Transverse colon (tissue), 4 donors: ENCODE results near the gene SACM1L. TPM values are rescaled to one million over a fixed set of nuclear protein-coding genes. Genes with fewer than 3 reads are reported as not detected.

ENCODE experiments used
- DNase-seq: peaks from one replicate; pipeline ENCODE4 v3.0.0-alpha.2; 2019
- H3K27ac ChIP-seq, 4 donors: fragments of 200-600 bp; sonication (generic); 2 replicates each; pipeline ENCODE4 v1.5.1; 2016 to 2018; ENCODE audit warnings: inconsistent platforms in 4 of 4
- H3K27me3 ChIP-seq: fragments of 200-600 bp; sonication (generic); 2 replicates; pipeline ENCODE4 v1.5.1; 2017; ENCODE audit warnings: inconsistent platforms
- H3K36me3 ChIP-seq, 4 donors: fragments of 200-600 bp; sonication (generic); 2 replicates each; pipeline ENCODE4 v1.5.1; 2017 to 2019; ENCODE audit warnings: inconsistent platforms in 4 of 4
- H3K4me1 ChIP-seq, 4 donors: fragments of 200-600 bp; sonication (generic); 2 replicates each; pipeline ENCODE4 v1.5.1; 2017 to 2020; ENCODE audit warnings: inconsistent platforms in 4 of 4
- H3K4me3 ChIP-seq, 4 donors: fragments of 200-600 bp; sonication (generic); 1 replicate in 1 of 4; 2 replicates in 3 of 4; pipeline versions ENCODE4 v1.5.1 to v1.6.1; 2017 to 2019; ENCODE audit warnings: inconsistent platforms in 4 of 4
- H3K9me3 ChIP-seq, 2 donors: fragments of 200-600 bp; sonication (generic); 2 replicates each; pipeline ENCODE4 v1.5.1; 2017 to 2019; ENCODE audit warnings: inconsistent platforms in 2 of 2
- CTCF ChIP-seq, 5 experiments: fragments of 200-600 bp in 3 of 5; fragments of 450-650 bp in 2 of 5; sonication (generic) in 3 of 5; IDR thresholded peaks; 1 replicate in 2 of 5; 2 replicates in 3 of 5; pipeline ENCODE4 v1.5.1; 2016 to 2017; ENCODE audit warnings: antibody characterized with exemption in 5 of 5, inconsistent platforms in 3 of 5, mild to moderate bottlenecking in 2 of 5, moderate library complexity in 1 of 5
- EP300 ChIP-seq: sonication (generic); formaldehyde crosslinking; IDR thresholded peaks from one replicate; pipeline ENCODE4 v1.6.1; 2017; ENCODE audit warnings: antibody characterized with exemption, low read depth
- POLR2A ChIP-seq: fragments of 450-650 bp; IDR thresholded peaks from one replicate; pipeline ENCODE4 v1.6.1; 2016; ENCODE audit warnings: antibody characterized with exemption, mild to moderate bottlenecking, moderate library complexity
- POLR2AphosphoS5 ChIP-seq, 3 donors: sonication (generic); formaldehyde crosslinking; IDR thresholded peaks; one replicate each; pipeline ENCODE4 v1.6.1; 2016; ENCODE audit warnings: antibody characterized with exemption in 3 of 3
- WGBS, 2 donors: methylation state at CpG; one replicate each; pipeline ENCODE4 v1.1.5; 2018; ENCODE audit warnings: low coverage in 1 of 2; 5-methylcytosine and 5-hydroxymethylcytosine counted together
- in situ Hi-C, 4 donors: fragments of 200-750 bp; cut with MboI; loops; one replicate each; pipeline versions ENCODE4 v1.15.0 to v1.15.1; 2017; ENCODE audit warnings: low sequenced_read_pairs in 3 of 4, low pct_ligation_motif_present in 1 of 4, low pct_unique_long_range_greater_than_20kb in 1 of 4
- intact Hi-C: fragments of 100-400 bp; cut with DNase I; formaldehyde crosslinking; loops from one replicate; pipeline ENCODE4 v1.15.1; 2023; ENCODE audit warnings: low total_unique reads
- total RNA-seq, 4 donors: library from RNA; depleted of rRNA; stranded (reverse); fragments of >200 nt; gene quantifications; one replicate each; pipeline ENCODE4 v1.1.0, GENCODE V29; 2016

Gene SACM1L
- total RNA-seq, 4 donors from 2014 or later, result 8.6 to 71.9 (median 53.8) TPM

- DNase-seq, result no peak
- WGBS, 2 donors, result 91% methylated on average over 2 of the region's 2 CpGs; no CpG with 5 or more reads in 1 of the 2 donors
- no peaks in the 10 kb centered on the region for H3K9me3 ChIP-seq
- H3K36me3 ChIP-seq, result peaks cover 0 to 88% (median 34%) of the 10 kb centered on the region in 4 donors
- no peak overlapping the region for H3K27ac ChIP-seq
- in situ Hi-C loops, result no loop called here
- H3K27me3 ChIP-seq, result no peaks in the 10 kb centered on the region
- H3K4me1 ChIP-seq, result peaks cover 0 to 3% (median 0%) of the 10 kb centered on the region in 4 donors
- intact Hi-C loops, result no loop called here
- TF ChIP-seq CTCF (IDR thresholded peaks at IDR 0.05) (no peak), POLR2A (no peak), EP300 (no peak), POLR2AphosphoS5 (IDR thresholded peaks at IDR 0.05) (no peak)
- H3K4me3 ChIP-seq, result no peak overlapping the region
Measured at GRCh38 chr3:45737234-45737633, 48.0 kb downstream of the SACM1L start.

- no peak for DNase-seq
- in situ Hi-C loops, result no loop called here
- 91 to 100% methylated on average over 1 to 2 of the region's 2 CpGs for WGBS, 2 donors
- H3K27me3 ChIP-seq, result no peaks in the 10 kb centered on the region
- no peak overlapping the region for H3K27ac ChIP-seq
- peaks cover 0 to 75% (median 37%) of the 10 kb centered on the region in 4 donors for H3K36me3 ChIP-seq
- TF ChIP-seq POLR2AphosphoS5 (IDR thresholded peaks at IDR 0.05) (no peak), EP300 (no peak), CTCF (IDR thresholded peaks at IDR 0.05) (no peak), POLR2A (no peak)
- peaks cover 0 to 3% (median 0%) of the 10 kb centered on the region in 4 donors for H3K4me1 ChIP-seq
- no peak overlapping the region for H3K4me3 ChIP-seq
- no peaks in the 10 kb centered on the region for H3K9me3 ChIP-seq
- intact Hi-C loops, result no loop called here
Measured at GRCh38 chr3:45739991-45740390, 50.8 kb downstream of the SACM1L start.

- no peaks in the 10 kb centered on the region for H3K27me3 ChIP-seq
- intact Hi-C loops (no loop called here), in situ Hi-C loops (no loop called here)
- no peak overlapping the region for H3K4me3 ChIP-seq
- no peaks in the 10 kb centered on the region for H3K9me3 ChIP-seq
- TF ChIP-seq POLR2AphosphoS5 (IDR thresholded peaks at IDR 0.05), result no peak
- TF ChIP-seq POLR2A, result no peak
- TF ChIP-seq CTCF (IDR thresholded peaks at IDR 0.05), result no peak
- no peak for TF ChIP-seq EP300
- peaks cover 0 to 68% (median 32%) of the 10 kb centered on the region in 4 donors for H3K36me3 ChIP-seq
- peaks cover 0 to 3% (median 0%) of the 10 kb centered on the region in 4 donors for H3K4me1 ChIP-seq
- H3K27ac ChIP-seq, result no peak overlapping the region
- DNase-seq, result no peak
Measured at GRCh38 chr3:45741247-45741646, 52.1 kb downstream of the SACM1L start.

- Histone ChIP-seq H3K27me3 (no peaks in the 10 kb centered on the region), H3K4me1 (peaks cover 0 to 3% (median 0%) of the 10 kb centered on the region in 4 donors), H3K36me3 (peaks cover 0 to 67% (median 31%) of the 10 kb centered on the region in 4 donors), H3K27ac (no peak overlapping the region), H3K9me3 (no peaks in the 10 kb centered on the region), H3K4me3 (no peak overlapping the region)
- intact Hi-C loops (no loop called here), in situ Hi-C loops (no loop called here)
- DNase-seq, result no peak
- no peak for TF ChIP-seq POLR2A
- TF ChIP-seq EP300, result no peak
- no peak for TF ChIP-seq POLR2AphosphoS5 (IDR thresholded peaks at IDR 0.05)
- no peak for TF ChIP-seq CTCF (IDR thresholded peaks at IDR 0.05)
- 65 to 84% methylated on average over 3 to 6 of the region's 6 CpGs for WGBS, 2 donors
Measured at GRCh38 chr3:45741742-45742460, 52.7 kb downstream of the SACM1L start.
